B cell (primary cell): ENCODE results near the gene PSEN1.

Experiments
- EZH2 ChIP-seq: IDR thresholded peaks from 2 replicates; pipeline ENCODE4 v1.6.1; 2012; ENCODE audit warnings: borderline replicate concordance, low read depth, mild to moderate bottlenecking, moderate library complexity, low read length; ENCODE audit not compliant: insufficient read depth, poor library complexity, severe bottlenecking
- TF ChIP-seq, protein P1 (sequence below): fragments of 200-600 bp; IDR thresholded peaks from one replicate; pipeline ENCODE4 v1.8.0; 2022; ENCODE audit warnings: antibody characterized with exemption, mild to moderate bottlenecking

GRCh38 chr14:73265721-73266046 is 129.4 kb downstream of the PSEN1 start:
- no peak for TF ChIP-seq EZH2
- TF ChIP-seq, protein P1, sequence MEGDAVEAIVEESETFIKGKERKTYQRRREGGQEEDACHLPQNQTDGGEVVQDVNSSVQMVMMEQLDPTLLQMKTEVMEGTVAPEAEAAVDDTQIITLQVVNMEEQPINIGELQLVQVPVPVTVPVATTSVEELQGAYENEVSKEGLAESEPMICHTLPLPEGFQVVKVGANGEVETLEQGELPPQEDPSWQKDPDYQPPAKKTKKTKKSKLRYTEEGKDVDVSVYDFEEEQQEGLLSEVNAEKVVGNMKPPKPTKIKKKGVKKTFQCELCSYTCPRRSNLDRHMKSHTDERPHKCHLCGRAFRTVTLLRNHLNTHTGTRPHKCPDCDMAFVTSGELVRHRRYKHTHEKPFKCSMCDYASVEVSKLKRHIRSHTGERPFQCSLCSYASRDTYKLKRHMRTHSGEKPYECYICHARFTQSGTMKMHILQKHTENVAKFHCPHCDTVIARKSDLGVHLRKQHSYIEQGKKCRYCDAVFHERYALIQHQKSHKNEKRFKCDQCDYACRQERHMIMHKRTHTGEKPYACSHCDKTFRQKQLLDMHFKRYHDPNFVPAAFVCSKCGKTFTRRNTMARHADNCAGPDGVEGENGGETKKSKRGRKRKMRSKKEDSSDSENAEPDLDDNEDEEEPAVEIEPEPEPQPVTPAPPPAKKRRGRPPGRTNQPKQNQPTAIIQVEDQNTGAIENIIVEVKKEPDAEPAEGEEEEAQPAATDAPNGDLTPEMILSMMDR, result no peak
